GM19035 (cell line): ENCODE results near the gene KLHL5.
"Not testable (repeated sequence)": the region's sequence is repeated elsewhere in the genome, so short reads cannot be mapped to it uniquely, and the experiment has no call there.

Experiments used
- ATAC-seq: cut with Tn5 transposase; IDR thresholded peaks from one replicate; pipeline ENCODE4 v1.9.1; 2021; ENCODE audit not compliant: unreplicated experiment

The KLHL5 gene

GRCh38 chr4:39062094-39062769 is at the start of gene KLHL5:
TSS of gene KLHL5 (plus strand) at chr4:39062232. CDS start at chr4:39062653, 421 bp downstream.
- no peak for ATAC-seq

- no peak for ATAC-seq
These were observed 48.0 kb upstream of the KLHL5 start for GRCh38 chr4:39014028-39014427.

GRCh38 chr4:39020130-39020529 is 41.9 kb upstream of the KLHL5 start:
- no peak for ATAC-seq

GRCh38 chr4:39021631-39022030 is 40.4 kb upstream of the KLHL5 start:
- ATAC-seq: no peak

- no peak for ATAC-seq
These were observed 39.8 kb upstream of the KLHL5 start for GRCh38 chr4:39022241-39022640.

GRCh38 chr4:39023059-39023458 is 39.0 kb upstream of the KLHL5 start:
- no peak for ATAC-seq

- no peak for ATAC-seq
These were observed 37.6 kb upstream of the KLHL5 start for GRCh38 chr4:39024311-39024865.

- no peak for ATAC-seq
These were observed 36.4 kb upstream of the KLHL5 start for GRCh38 chr4:39025552-39026085.

GRCh38 chr4:39026096-39026495 is 35.9 kb upstream of the KLHL5 start:
- no peak for ATAC-seq

GRCh38 chr4:39029752-39030694 is 32.0 kb upstream of the KLHL5 start:
- ATAC-seq: no peak

- ATAC-seq: no peak
These were observed 31.3 kb upstream of the KLHL5 start for GRCh38 chr4:39030725-39031124.

GRCh38 chr4:39031590-39032020 is 30.4 kb upstream of the KLHL5 start:
- ATAC-seq: not testable (repeated sequence)

- peak; percentile 53 for ATAC-seq
These were observed 29.6 kb upstream of the KLHL5 start, which contains the start of gene TMEM156 for GRCh38 chr4:39032218-39033085. TSS of gene TMEM156 (minus strand) at chr4:39032409. CDS start at chr4:39032313, 96 bp downstream.

GRCh38 chr4:39036172-39036571 is 25.9 kb upstream of the KLHL5 start:
- ATAC-seq: no peak

GRCh38 chr4:39037491-39037825 is 24.6 kb upstream of the KLHL5 start:
- ATAC-seq: no peak

- ATAC-seq: no peak
These were observed 24.1 kb upstream of the KLHL5 start for GRCh38 chr4:39037941-39038340.

GRCh38 chr4:39039108-39039507 is 22.9 kb upstream of the KLHL5 start:
- ATAC-seq: no peak

- no peak for ATAC-seq
These were observed 19.7 kb upstream of the KLHL5 start for GRCh38 chr4:39042366-39042765.

- ATAC-seq: no peak
These were observed 18.8 kb upstream of the KLHL5 start for GRCh38 chr4:39043058-39043860.
